HG03045 (cell line): ENCODE measurements around the gene DDO.
"Not testable (repeated sequence)": the region's sequence is repeated elsewhere in the genome, so short reads cannot be mapped to it uniquely, and the experiment has no call there.

Source experiments
- ATAC-seq: cut with Tn5 transposase; IDR thresholded peaks from one replicate; pipeline ENCODE4 v1.9.1; 2021; ENCODE audit warnings: mild to moderate bottlenecking, moderate library complexity; ENCODE audit not compliant: unreplicated experiment

DDO gene, protein sequence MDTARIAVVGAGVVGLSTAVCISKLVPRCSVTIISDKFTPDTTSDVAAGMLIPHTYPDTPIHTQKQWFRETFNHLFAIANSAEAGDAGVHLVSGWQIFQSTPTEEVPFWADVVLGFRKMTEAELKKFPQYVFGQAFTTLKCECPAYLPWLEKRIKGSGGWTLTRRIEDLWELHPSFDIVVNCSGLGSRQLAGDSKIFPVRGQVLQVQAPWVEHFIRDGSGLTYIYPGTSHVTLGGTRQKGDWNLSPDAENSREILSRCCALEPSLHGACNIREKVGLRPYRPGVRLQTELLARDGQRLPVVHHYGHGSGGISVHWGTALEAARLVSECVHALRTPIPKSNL

DNA sequence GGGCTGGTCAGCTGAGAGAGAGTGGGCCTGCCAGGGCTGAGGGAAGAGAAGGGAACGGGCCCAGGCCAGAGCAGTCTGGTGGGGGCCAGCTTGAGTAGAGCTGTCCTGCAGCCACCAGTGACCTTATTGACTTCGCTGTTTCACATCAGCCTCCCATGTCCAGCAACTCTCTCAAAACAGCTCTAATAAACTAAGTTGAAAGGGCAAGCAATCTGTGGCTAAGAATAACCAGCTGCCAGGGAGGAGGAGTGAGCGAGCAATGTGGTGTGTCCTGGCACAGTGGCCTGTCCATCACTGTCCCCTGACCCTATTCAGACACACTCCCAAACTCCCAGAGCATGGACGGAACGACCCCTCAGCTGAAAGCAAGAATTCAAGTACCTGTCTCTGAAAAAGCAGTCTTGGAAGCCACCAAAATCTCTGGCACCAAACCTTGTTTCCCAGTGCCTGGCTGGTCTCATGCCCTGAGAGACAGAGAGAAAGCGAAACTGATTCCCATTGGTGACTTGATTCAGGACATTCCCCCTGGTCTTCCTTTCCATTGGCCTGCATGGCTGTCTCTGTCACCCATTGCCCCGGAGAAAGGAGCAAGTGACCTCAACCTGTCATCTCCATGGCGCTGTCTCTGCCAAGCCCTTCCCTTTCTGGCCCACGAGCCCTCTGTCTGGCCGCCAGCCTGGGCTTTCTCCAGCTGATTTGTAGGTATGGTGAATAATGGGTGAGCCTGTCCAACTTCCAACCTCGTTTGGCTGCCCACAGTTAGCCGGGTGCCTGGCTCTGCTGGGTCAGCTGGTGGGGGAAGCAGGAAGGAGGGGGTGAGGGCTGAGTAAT is at the start of gene DDO:
TSS of gene DDO (minus strand) at position 490 of the 831 bp plus-strand sequence. CDS start 2,113 bp downstream, outside the sequence.
- ATAC-seq: no peak

DNA sequence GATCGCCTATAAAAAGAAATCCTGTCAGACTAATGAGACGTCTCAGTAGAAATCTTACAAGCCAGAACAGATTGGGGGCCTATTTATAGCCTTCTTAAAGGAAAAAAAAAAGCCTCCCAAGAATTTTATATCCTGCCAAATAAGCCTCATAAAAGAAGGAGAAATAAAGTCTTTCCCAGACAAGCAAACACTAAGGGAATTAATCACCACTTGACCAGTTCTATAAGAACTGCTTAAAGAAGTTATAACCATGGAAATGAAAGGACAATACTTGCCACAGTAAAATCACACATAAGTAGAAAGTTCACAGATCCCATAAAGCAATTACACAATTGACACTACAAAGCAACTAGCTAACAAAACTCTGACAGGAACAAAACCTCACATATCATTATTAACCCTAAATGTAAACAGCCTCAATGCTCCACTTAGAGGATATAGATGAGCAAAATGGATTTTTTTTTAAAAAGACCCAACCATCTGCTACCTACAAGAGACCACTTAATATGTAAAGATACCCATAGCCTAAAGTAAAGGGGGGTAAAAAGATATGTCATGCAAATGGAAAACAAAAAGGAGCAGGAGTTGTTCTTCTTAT is 47.6 kb upstream of the DDO start:
- no peak for ATAC-seq

DNA sequence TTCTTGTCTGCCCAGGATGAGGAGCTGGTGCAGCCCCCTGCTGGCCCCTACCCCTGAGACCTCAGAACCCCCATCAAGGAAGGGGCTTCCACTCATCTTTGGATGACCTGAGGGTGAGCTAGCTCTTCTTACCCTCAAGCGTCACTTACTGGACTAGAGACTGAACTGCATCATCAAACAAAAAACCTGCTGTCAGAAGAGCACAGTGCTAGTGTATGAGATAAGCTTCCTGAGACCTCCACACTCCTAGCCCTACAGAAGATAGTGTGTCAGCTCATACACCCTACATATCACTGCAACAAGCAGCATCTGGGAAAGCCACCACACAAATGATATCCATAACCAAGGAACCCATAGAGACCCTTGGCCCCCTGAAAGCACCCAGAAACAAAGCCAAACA is 46.0 kb upstream of the DDO start:
- ATAC-seq: no peak

DNA sequence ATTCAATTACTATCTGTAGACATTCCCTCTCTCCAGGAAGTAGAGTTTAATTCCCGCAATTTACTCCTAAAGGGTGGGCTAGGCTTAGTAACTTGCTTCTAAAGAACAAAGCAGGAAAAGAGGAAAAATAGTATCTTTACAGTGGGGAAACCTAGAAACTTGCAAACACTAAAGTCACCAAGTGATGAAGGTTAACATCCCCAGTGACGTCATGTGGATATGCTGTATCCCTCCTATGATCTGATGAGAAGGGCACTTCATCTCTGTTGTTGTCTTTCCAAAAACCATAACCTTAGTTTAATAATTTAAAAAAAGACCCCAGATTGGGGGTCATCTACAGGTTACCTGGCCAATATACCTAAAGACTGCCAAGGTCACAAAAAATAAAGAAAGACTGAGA is 43.8 kb upstream of the DDO start:
- ATAC-seq: no peak

DNA sequence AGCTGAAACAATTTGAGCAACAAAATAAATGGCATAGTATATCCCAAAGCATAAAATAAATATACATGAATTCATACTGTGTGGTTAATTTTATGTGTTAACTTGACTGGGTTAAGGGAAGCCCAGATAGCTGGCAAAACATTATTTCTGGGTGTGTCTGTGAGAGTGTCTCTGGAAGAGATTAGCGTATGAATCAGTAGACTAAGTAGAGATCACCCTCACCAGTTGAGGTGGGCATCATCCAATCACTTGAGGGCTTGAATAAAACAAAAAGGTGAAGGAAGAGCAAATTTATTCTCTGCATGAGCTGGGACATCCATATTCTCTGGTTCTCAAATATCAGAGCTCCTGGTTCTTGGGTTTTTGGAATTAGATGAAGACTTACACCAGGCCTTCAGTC is 43.1 kb upstream of the DDO start:
- no peak for ATAC-seq

DNA sequence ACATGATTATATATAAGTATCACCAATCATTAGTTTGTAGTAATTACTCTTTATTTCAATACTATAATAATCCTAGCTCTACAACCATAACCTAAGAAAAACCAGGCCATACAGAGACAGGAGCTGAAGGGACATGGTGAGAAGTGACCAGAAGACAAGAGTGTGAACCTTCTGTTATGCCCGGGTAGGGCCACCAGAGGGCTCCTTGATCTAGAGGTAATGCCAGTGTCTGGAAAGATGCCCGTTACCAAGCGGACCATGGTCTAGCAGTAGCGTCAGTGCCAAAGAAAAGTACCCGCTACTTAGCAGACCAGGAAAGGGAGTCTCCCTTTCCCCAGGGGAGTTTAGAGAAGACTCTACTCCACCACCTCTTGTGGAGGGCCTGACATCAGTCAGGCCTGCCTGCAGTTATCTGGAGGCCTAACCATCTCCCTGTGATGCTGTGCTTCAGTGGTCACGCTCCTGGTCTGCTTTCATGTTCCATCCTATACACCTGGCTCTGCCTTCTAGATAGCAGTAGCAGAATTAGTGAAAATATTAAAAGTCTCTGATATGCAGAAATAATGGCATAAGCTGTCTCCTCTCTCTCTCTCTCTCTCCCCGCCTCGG is 42.3 kb upstream of the DDO start:
- not testable (repeated sequence) for ATAC-seq

DNA sequence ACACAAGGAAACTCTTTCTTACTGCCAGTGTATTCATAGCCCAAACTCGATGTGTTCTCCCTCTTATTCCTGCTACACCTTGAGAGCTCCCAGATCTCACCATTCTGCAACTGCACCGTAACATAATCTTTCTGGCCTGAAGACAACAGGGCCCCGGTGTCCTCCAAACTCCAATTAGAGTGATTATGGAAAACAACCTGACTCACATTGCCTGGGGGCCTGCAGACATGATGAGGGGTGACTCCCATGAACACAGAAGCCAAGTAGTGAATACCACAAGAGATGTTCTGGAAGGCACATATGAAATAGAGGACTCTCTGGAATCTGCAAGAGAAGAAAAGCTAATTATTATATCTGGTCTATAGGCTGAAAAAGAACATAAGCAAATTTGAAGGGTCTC is 41.3 kb upstream of the DDO start:
- ATAC-seq: no peak

DNA sequence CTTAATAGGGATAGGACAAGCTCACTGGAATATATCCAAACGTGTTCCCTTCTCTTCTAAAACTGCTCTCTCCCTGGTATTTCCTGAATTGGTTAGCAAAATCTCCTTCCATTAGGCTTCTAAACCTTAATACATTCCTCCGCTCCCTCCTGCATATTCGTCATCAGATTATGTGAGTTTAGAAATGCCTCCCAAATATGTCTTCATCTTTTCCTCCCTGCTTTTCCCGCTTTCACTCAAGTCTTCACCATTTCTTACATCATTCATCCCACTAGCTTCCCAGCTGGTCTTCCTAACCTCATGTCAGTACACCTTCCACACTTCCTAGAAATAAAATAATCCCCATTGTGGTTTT is 34.1 kb upstream of the DDO start:
- no peak for ATAC-seq

DNA sequence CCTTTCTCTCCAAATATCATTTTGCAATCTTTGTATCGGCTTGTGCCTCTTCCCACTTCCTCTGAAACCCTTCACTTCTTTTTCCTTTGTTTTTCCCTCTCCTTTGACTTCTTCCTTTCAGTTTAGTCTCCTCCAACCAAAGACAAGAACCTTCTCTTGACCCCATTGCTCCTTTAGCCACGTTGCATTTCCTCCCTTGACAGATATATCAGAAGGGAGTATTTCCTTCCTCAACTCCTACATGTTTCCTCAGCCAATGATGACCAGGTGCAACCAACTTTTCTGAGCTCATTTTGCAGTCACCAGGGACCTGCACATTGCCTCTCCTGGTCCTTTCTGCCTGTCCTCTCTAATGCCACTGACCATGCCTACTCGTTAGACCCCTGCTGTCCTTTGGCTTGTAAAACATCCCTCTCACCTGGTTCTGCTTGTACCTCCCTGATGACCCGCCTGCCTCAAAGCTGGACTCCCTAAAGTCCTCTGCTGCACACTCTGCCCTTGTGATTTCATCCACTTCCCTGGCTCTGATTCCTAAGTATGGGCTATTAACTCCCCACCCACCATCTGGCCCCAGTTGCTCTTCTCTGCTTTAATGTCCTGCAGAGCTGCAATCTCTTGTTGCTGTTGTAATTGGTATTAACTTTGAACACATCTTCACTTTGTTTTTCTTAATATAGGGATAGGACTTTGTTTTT is 33.6 kb upstream of the DDO start:
- no peak for ATAC-seq

DNA sequence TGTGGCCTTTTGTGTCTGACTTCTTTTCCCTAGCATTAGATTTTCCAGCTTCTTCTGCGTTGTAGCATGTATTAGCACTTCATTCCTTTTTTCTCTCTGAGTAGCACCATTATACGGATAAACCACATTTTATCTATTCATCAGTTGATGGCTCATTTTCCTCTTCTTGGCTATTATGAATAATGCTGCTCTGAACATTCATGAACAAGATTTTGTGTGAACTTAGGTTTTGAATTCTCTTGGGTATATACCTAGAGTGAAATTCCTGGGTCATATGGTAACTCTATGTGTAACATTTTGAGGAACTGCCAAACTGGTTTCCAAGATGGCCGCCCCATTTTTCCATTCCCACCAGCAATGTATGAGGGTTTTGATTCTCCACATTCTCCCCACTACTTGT is 32.4 kb upstream of the DDO start:
- ATAC-seq: no peak

DNA sequence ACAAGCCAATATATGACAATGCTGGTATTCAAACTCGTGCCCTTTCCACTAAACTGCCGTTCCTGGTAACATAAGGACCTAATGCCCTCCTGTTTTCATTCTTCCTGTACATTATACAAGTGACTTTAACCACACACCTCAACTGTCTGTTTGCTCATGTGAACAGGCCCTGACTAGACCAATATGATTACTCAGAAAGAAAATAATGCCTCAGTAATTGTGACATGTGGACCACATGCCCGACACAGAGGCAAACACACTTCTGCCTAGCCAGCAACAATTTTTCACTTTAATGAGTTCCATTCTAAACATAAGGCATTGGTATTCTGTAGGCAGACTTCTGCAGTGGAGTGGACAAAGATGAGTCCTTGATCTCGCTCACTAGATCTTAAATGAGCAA is 31.0 kb upstream of the DDO start:
- ATAC-seq: no peak

DNA sequence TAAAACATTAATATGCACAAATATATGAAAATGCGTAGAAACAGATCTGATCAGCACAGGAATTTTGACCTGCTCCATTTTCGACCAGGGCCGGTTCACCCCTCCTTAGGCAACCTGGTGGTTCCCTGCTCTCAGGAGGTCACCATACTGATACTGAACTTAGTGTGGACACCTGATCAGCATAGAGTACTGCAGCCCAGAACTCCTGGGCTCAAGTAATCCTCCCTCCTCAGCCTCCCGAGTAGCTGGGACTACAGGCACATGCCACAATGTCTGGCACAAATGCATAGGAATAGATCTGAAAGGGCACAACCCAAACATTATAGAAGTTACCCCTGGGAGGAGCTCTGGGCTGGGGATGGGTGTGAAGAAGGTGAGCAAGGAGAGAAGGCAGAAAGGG is 24.7 kb upstream of the DDO start:
- no peak for ATAC-seq

DNA sequence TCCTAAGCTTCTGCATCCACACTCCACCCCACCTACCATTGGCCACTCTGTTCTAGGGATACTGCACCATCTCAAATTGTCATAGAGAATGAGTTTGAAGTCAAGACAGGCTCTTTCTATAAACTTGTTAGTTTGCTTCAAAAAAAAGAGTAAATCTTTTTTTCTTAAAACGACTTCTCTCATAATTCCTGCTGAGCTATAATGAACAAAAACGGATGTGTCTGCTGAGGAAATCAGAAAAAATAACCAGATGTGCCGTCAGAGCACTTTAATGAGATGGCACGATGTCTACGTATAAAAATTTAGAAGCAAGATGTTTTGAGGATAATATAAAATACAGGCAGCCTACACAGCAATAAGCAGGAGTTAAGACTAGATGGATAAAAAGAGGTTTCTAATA is 24.0 kb upstream of the DDO start:
- no peak for ATAC-seq

DNA sequence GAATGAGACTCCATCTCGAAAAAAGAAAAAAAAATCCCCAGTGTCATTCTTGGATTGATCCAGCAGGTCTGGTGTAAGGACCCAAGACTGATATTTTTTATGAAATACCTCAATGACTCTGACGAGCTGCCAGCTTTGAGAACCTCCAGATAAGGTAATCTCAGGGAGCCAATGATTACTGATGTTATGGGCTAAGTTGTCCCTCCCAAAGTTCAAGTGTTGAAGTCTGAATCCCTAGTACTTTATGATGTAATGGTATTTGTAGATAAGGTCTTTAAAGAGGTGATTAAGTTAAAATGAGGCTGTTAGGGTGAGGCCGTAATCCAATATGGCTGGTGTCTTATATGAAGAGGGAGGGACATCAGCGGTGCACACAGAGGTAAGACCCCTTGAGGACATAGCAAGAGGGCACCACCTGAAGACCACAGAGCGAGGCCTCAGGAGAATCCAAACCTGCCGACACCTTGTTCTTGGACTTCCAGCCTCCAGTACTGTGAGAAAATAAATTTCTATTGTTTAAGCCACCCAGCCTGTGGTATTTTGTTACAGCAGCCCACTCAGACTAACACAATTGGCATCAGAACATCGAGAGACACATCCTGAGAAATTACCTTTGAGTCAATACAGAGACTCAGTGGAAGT is 19.7 kb upstream of the DDO start:
- no peak for ATAC-seq

DNA sequence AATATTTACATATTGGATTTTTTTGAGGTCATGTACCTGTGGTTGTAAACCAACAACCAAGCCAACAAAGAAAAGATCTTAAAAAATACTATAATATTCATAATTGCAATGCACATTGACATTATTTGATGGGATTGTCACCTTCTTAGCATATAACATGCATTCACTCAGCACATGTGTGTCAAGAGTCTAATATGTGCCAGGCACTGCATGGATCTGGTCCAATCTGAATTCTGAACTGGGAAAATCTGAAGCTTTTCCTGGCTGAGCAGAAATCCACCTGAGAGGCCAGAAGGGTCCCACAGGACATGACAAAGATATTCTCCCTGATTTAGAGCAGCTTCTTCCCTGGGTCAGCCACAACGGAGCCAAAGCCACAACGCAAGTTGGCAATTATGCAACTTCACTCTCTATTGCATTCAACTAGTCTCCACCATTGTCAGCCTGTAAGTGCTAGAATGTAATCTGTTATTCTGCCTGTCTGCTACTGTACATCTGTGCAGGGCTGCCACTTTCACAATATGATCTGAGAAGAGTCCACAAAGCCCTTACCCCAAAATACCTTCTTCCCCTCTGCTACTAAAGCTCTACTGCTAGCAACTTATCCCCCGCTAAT is 17.0 kb upstream of the DDO start:
- no peak for ATAC-seq

DNA sequence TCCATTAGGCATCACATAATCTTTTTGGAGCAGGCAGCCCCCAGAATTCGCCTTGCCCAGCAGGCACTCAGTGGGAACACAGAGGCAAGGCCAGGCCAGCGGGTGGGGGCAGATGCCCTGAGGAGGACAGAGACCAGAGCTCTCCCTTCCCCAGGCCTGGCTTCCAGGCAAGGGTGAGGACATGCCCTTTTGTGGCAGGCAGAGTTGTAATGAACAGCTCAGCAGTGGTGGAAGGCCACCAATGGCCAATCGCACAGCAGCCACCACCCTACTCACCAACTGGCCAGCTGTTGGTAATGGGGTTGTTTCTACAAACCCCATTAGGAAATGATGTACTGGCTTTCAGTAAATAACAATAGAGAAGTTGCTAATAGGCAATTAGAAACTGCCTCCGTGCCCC is 15.4 kb upstream of the DDO start:
- ATAC-seq: no peak

DNA sequence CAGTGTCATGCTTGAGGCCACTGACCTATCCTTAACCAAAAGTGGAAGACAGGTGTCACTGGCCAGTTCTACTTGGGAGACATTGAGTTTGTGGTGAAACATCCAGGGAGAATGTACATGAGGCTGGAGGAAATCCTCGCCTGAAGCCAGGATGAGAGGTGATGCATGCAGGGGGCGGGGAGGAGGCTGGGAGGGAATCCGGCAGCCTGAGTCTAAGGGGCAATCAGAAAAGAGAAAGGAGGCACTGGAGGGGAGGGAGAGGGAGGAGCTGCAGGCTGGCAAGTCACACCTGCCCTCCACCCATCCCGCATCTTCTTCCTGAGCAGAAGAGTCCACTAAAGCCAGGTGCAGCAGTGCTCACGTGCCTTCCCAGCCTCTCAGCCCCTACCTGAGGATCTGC is 14.9 kb upstream of the DDO start:
- no peak for ATAC-seq

DNA sequence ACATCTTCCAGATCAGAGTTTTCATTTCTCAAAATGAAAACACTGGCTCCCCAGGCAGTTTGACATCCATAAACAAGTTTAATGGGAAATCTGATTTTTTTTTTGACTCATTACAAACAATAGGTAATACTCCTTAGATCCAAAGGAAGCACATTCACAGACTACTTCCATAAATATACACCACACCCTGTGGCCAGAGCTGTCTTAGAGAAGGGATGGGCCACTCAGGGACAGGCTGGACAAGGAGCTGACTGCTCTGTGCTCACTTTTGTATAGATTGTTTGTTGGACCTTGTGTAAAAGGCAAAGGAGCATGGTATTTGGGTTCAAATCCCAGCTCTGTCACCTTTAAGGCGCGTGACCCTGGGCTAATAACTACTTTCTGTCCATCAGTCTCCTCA is 12.8 kb upstream of the DDO start:
- no peak for ATAC-seq

DNA sequence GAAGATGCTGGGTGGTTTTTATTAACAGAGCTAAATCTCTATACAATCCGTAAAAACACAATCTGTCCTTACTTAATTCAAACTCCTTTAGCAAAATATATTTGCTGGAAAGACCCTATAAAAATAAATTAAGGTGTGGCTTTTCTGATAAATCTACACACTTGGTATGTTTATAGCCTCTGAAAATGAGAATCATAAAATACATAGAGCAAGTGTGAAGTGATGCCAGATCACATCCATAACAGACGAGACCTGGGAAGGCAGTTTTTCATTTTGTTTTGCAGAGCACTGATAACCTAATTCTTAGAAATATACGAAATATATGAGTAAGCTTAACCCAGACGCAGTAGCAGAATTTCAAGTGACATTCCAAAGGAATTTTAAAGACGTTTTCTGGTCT is 10.4 kb upstream of the DDO start:
- ATAC-seq: no peak

DNA sequence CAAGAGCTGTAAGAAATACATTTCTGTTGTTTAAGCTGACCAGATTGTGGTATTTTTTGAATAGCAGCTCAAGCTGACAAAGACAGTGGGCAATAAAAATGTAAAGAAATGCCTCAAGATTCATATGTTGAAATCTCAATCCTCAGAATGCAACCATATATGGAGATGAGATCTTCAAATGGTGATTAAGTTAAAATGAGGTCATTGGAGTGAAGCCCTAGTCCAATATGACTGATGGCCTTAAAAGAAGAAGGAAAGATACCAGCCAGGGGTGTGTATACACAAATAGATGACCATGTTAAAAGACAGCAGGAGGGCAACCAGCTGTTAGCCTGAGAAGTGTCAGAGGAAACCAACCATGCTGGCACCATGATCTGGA is 7.1 kb upstream of the DDO start:
- ATAC-seq: no peak
